Measurements from ENCODE around the gene PODXL. TPM values are rescaled to one million over a fixed set of nuclear protein-coding genes. Genes with fewer than 3 reads are reported as not detected.

PODXL gene
- total RNA-seq, 6 experiments from 2014 or later, result 10.4 to 23.2 (median 21.3) TPM

- Mint-ChIP-seq H3K27ac (no peak overlapping the region), H3K27me3 (ENCODE audit: insufficient read depth) (peaks cover 28% of the 10 kb centered on the region), H3K9me3 (no peaks in the 10 kb centered on the region), H3K4me1 (ENCODE audit: low read depth) (no peaks in the 10 kb centered on the region; the same call in 1 of the 2 replicates), H3K36me3 (ENCODE audit: low read depth) (no peaks in the 10 kb centered on the region), H3K4me3 (no peak overlapping the region)
- no peak for DNase-seq
- no peak for TF ChIP-seq CTCF (IDR thresholded peaks at IDR 0.05)
These were observed 31.0 kb upstream of the PODXL start for GRCh38 chr7:131587315-131587923.

- no peak for DNase-seq
- Mint-ChIP-seq H3K36me3 (ENCODE audit: low read depth) (no peaks in the 10 kb centered on the region), H3K27ac (no peak overlapping the region)
These were observed 30.3 kb upstream of the PODXL start for GRCh38 chr7:131586759-131587158.

GRCh38 chr7:131586259-131586658 lies 29.8 kb upstream of the PODXL start:
- H3K9me3 Mint-ChIP-seq, result no peaks in the 10 kb centered on the region
- no peak for DNase-seq
- peaks cover 22% of the 10 kb centered on the region for H3K27me3 Mint-ChIP-seq (ENCODE audit: insufficient read depth)
- H3K36me3 Mint-ChIP-seq (ENCODE audit: low read depth), result no peaks in the 10 kb centered on the region
- H3K4me1 Mint-ChIP-seq (ENCODE audit: low read depth), result no peaks in the 10 kb centered on the region; the same call in 1 of the 2 replicates
- no peak overlapping the region for H3K27ac Mint-ChIP-seq
- no peak for TF ChIP-seq CTCF (IDR thresholded peaks at IDR 0.05)
- H3K4me3 Mint-ChIP-seq, result no peak overlapping the region

More at GRCh38 chr7:131586759-131587158, 30.3 kb upstream of the PODXL start:
- H3K4me1 Mint-ChIP-seq (ENCODE audit: low read depth), result no peaks in the 10 kb centered on the region; the same call in 1 of the 2 replicates
- peaks cover 22% of the 10 kb centered on the region for H3K27me3 Mint-ChIP-seq (ENCODE audit: insufficient read depth)
- H3K9me3 Mint-ChIP-seq, result no peaks in the 10 kb centered on the region
- H3K4me3 Mint-ChIP-seq, result no peak overlapping the region
- TF ChIP-seq CTCF (IDR thresholded peaks at IDR 0.05), result no peak

- H3K4me3 Mint-ChIP-seq, result no peak overlapping the region
- H3K27ac Mint-ChIP-seq, result no peak overlapping the region
- H3K9me3 Mint-ChIP-seq, result no peaks in the 10 kb centered on the region
- H3K36me3 Mint-ChIP-seq (ENCODE audit: low read depth), result no peaks in the 10 kb centered on the region
- TF ChIP-seq CTCF (IDR thresholded peaks at IDR 0.05), result no peak
- no peaks in the 10 kb centered on the region; the same call in 1 of the 2 replicates for H3K4me1 Mint-ChIP-seq (ENCODE audit: low read depth)
- DNase-seq, result no peak
- H3K27me3 Mint-ChIP-seq (ENCODE audit: insufficient read depth), result peaks cover 10% of the 10 kb centered on the region
These were observed 27.0 kb upstream of the PODXL start for GRCh38 chr7:131583430-131583829.

DNA sequence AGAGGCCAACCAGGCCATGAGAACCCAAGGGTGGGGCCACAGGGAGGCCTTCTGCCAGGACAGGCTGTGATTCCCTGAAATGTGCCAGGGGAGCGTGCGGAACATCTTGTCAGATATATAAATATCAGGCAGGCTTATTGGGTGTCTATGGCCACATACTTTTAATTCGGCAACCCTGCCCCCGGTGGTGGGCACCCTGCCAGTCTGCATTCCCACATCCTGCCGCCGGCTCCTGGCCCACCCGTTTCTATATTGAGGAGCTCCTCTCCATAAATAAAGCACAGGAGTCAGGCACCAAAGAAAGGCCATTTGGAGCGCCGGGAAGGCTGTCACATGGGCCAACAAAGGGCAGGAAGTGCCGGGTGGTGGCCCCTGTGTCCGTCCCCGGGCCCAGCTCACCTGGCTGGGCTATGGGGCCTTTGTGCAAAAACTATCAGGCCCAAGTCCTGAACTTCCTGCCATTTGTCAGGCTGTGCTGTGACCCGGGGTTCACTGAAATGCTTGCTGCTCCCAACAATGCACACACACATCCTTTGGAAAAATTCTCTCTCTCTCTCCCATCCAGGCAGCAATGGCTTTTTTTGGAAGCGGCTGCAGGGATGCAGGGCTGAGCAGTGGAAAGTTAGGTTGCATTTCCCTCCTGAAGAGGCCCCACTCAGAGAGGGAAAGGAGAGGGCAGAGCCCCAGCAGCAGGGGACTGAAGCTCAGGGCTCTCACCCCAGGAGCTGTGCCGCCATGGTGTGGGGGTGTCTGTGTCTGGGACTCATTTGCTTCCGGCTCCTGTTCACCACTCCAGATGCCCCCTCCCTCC lies 25.0 kb upstream of the PODXL start:
- Mint-ChIP-seq H3K36me3 (ENCODE audit: low read depth) (no peaks in the 10 kb centered on the region), H3K27ac (no peak overlapping the region), H3K9me3 (no peaks in the 10 kb centered on the region), H3K4me1 (ENCODE audit: low read depth) (no peaks in the 10 kb centered on the region; the same call in 1 of the 2 replicates), H3K27me3 (ENCODE audit: insufficient read depth) (peaks cover 9% of the 10 kb centered on the region), H3K4me3 (no peak overlapping the region)
- DNase-seq, result no peak
- TF ChIP-seq CTCF (IDR thresholded peaks at IDR 0.05), result no peak; the same call in 1 of the 2 replicates
